MCF 10A (cell line): ENCODE results near the gene CAMTA1. TPM values are rescaled to one million over a fixed set of nuclear protein-coding genes. Genes with fewer than 3 reads are reported as not detected.

Experiments
- BruUV-seq: library from RNA; stranded (reverse); fragments of 400-500 nt; replicated peaks from 2 replicates; lab custom pipeline; 2021; lab: Mats Ljungman, UMichigan
- CTCF ChIA-PET: fragments of 300-600 bp; sonication (Branson Sonifier 250); formaldehyde crosslinking; extraction: SDS; loops from one replicate; lab custom pipeline; 2021; ENCODE audit warnings: antibody characterized with exemption, inconsistent platforms; lab: Yijun Ruan, JAX
- POLR2A ChIA-PET: fragments of 300-600, 350-650 bp; sonication (Branson Sonifier 250); formaldehyde crosslinking; extraction: SDS; loops from one replicate; lab custom pipeline; 2020; ENCODE audit warnings: antibody characterized with exemption, inconsistent platforms; lab: Yijun Ruan, JAX
- DNase-seq: peaks from one replicate; pipeline ENCODE4 v3.0.0-alpha.2; 2018; ENCODE audit not compliant: unreplicated experiment
- H3K27ac Mint-ChIP-seq: one replicate; pipeline ENCODE4 v1.8.0; 2022; ENCODE audit warnings: mild to moderate bottlenecking, low read depth, mixed read lengths; ENCODE audit not compliant: unreplicated experiment
- H3K27me3 Mint-ChIP-seq: one replicate; pipeline ENCODE4 v1.8.0; 2022; ENCODE audit warnings: mixed read lengths; ENCODE audit not compliant: insufficient read depth, unreplicated experiment
- H3K36me3 Mint-ChIP-seq: one replicate; pipeline ENCODE4 v1.8.0; 2022; ENCODE audit warnings: mild to moderate bottlenecking, moderate library complexity, mixed read lengths; ENCODE audit not compliant: insufficient read depth, unreplicated experiment
- H3K4me1 Mint-ChIP-seq: one replicate; pipeline ENCODE4 v1.8.0; 2022; ENCODE audit warnings: mixed read lengths; ENCODE audit not compliant: insufficient read depth, unreplicated experiment
- H3K4me3 Mint-ChIP-seq: one replicate; pipeline ENCODE4 v1.8.0; 2022; ENCODE audit warnings: mild to moderate bottlenecking, moderate library complexity, mixed read lengths; ENCODE audit not compliant: unreplicated experiment
- H3K9me3 Mint-ChIP-seq: one replicate; pipeline ENCODE4 v1.8.0; 2022; ENCODE audit warnings: mixed read lengths; ENCODE audit not compliant: unreplicated experiment
- CTCF ChIP-seq: fragments of 200-600 bp; IDR thresholded peaks from one replicate; pipeline ENCODE4 v1.8.0; 2022; ENCODE audit warnings: antibody characterized with exemption, mild to moderate bottlenecking; ENCODE audit not compliant: unreplicated experiment
- intact Hi-C: fragments of 100-400 bp; cut with micrococcal nuclease; formaldehyde crosslinking; loops from 2 replicates; pipeline ENCODE4 v1.14.1; 2022
- total RNA-seq: library from RNA; stranded (reverse); gene quantifications from 2 replicates; pipeline ENCODE4 v1.2.3, GENCODE V29; 2022

Gene CAMTA1
- total RNA-seq, 1 experiment from 2014 or later: 74.1 TPM

- DNase-seq: no peak
- TF ChIP-seq CTCF: no peak
- intact Hi-C loops: no loop called here
- Mint-ChIP-seq H3K27ac (no peak overlapping the region), H3K27me3 (peaks cover 25% of the 10 kb centered on the region), H3K9me3 (no peaks in the 10 kb centered on the region), H3K4me3 (no peak overlapping the region), H3K36me3 (no peaks in the 10 kb centered on the region), H3K4me1 (no peaks in the 10 kb centered on the region)
- CTCF ChIA-PET: interaction anchor here (1.0 to 21.2 kb wide), 2 partner anchors 79 to 232 kb away, joined by 3 to 646 read pairs; no protein-coding TSS in a partner anchor
- POLR2A ChIA-PET: interaction anchor here (0.9 kb wide), 1 partner anchor 77 kb away, joined by 3 read pairs; no protein-coding TSS in a partner anchor
- BruUV-seq: no TSS peak
These were observed 886.4 kb downstream of the CAMTA1 start for GRCh38 chr1:7671676-7672075.

GRCh38 chr1:7672864-7673263 lies 887.6 kb downstream of the CAMTA1 start:
- Mint-ChIP-seq H3K4me3 (no peak overlapping the region), H3K27me3 (peaks cover 25% of the 10 kb centered on the region), H3K36me3 (no peaks in the 10 kb centered on the region), H3K4me1 (no peaks in the 10 kb centered on the region), H3K27ac (no peak overlapping the region), H3K9me3 (no peaks in the 10 kb centered on the region)
- BruUV-seq: no TSS peak
- CTCF ChIA-PET: interaction anchor here (0.6 to 21.2 kb wide), 6 partner anchors 8 to 227 kb away, joined by 3 to 646 read pairs (median 3); no protein-coding TSS in a partner anchor
- intact Hi-C loops: no loop called here
- TF ChIP-seq CTCF: no peak
- POLR2A ChIA-PET: interaction anchor here (0.6 kb wide), 1 partner anchor 220 kb away, joined by 3 read pairs; no protein-coding TSS in a partner anchor
- DNase-seq: no peak

- H3K27ac Mint-ChIP-seq: no peak overlapping the region
- BruUV-seq: no TSS peak
These were observed 889.7 kb downstream of the CAMTA1 start for GRCh38 chr1:7674972-7675371.

More at GRCh38 chr1:7674972-7675371, 889.7 kb downstream of the CAMTA1 start:
- Mint-ChIP-seq H3K4me1 (no peaks in the 10 kb centered on the region), H3K9me3 (no peaks in the 10 kb centered on the region), H3K36me3 (no peaks in the 10 kb centered on the region), H3K27me3 (peaks cover 25% of the 10 kb centered on the region), H3K4me3 (no peak overlapping the region)
- no peak for TF ChIP-seq CTCF
- intact Hi-C loops: no loop called here
- CTCF ChIA-PET: interaction anchor here (0.5 to 21.2 kb wide), 3 partner anchors 75 to 639 kb away, joined by 3 to 646 read pairs (median 4); no protein-coding TSS in a partner anchor
- DNase-seq: no peak
- POLR2A ChIA-PET: no interaction called here
